Measurements from ENCODE around the gene FDCSP. TPM values are rescaled to one million over a fixed set of nuclear protein-coding genes. Genes with fewer than 3 reads are reported as not detected.

FDCSP gene
- total and polyA plus RNA-seq, 2 experiments from 2014 or later, result not detected

DNA sequence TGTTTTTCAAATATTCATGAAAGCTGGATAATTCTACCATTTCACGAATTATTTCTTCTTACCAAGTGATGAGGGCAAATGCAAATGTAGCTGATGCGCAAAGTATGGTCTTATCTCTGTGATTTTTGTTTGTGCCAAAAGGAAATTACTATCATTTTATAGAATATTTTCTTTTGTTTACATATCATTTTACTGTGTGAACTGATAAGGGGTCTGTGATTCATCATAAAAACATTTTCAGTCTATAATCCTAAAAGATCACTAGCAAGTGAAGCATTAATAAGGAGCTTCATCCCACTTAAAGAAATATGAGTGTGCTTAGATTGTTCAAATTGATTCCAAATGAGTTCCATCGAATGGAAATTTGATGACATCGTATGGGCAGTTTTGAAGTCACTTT is 17.2 kb downstream of the FDCSP start (continued):
- TF ChIP-seq, protein P1, sequence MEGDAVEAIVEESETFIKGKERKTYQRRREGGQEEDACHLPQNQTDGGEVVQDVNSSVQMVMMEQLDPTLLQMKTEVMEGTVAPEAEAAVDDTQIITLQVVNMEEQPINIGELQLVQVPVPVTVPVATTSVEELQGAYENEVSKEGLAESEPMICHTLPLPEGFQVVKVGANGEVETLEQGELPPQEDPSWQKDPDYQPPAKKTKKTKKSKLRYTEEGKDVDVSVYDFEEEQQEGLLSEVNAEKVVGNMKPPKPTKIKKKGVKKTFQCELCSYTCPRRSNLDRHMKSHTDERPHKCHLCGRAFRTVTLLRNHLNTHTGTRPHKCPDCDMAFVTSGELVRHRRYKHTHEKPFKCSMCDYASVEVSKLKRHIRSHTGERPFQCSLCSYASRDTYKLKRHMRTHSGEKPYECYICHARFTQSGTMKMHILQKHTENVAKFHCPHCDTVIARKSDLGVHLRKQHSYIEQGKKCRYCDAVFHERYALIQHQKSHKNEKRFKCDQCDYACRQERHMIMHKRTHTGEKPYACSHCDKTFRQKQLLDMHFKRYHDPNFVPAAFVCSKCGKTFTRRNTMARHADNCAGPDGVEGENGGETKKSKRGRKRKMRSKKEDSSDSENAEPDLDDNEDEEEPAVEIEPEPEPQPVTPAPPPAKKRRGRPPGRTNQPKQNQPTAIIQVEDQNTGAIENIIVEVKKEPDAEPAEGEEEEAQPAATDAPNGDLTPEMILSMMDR (conservative IDR thresholded peaks at IDR 0.05; ENCODE audit: low read depth in 2 of 2), result no peak
- TF ChIP-seq STAT1 (IDR thresholded peaks at IDR 0.05; ENCODE audit: unreplicated experiment) (no peak), EZH2 (IDR thresholded peaks at IDR 0.05; ENCODE audit: low read depth, unreplicated experiment) (no peak), CREB1 (CRISPR knock-in tag; IDR thresholded peaks at IDR 0.05; ENCODE audit: low read depth) (no peak)
- TF ChIP-seq, protein P2, sequence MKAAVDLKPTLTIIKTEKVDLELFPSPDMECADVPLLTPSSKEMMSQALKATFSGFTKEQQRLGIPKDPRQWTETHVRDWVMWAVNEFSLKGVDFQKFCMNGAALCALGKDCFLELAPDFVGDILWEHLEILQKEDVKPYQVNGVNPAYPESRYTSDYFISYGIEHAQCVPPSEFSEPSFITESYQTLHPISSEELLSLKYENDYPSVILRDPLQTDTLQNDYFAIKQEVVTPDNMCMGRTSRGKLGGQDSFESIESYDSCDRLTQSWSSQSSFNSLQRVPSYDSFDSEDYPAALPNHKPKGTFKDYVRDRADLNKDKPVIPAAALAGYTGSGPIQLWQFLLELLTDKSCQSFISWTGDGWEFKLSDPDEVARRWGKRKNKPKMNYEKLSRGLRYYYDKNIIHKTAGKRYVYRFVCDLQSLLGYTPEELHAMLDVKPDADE (IDR thresholded peaks at IDR 0.05), result no peak
- TF ChIP-seq, protein P3, sequence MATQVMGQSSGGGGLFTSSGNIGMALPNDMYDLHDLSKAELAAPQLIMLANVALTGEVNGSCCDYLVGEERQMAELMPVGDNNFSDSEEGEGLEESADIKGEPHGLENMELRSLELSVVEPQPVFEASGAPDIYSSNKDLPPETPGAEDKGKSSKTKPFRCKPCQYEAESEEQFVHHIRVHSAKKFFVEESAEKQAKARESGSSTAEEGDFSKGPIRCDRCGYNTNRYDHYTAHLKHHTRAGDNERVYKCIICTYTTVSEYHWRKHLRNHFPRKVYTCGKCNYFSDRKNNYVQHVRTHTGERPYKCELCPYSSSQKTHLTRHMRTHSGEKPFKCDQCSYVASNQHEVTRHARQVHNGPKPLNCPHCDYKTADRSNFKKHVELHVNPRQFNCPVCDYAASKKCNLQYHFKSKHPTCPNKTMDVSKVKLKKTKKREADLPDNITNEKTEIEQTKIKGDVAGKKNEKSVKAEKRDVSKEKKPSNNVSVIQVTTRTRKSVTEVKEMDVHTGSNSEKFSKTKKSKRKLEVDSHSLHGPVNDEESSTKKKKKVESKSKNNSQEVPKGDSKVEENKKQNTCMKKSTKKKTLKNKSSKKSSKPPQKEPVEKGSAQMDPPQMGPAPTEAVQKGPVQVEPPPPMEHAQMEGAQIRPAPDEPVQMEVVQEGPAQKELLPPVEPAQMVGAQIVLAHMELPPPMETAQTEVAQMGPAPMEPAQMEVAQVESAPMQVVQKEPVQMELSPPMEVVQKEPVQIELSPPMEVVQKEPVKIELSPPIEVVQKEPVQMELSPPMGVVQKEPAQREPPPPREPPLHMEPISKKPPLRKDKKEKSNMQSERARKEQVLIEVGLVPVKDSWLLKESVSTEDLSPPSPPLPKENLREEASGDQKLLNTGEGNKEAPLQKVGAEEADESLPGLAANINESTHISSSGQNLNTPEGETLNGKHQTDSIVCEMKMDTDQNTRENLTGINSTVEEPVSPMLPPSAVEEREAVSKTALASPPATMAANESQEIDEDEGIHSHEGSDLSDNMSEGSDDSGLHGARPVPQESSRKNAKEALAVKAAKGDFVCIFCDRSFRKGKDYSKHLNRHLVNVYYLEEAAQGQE (IDR thresholded peaks at IDR 0.05; ENCODE audit: unreplicated experiment), result no peak

DNA sequence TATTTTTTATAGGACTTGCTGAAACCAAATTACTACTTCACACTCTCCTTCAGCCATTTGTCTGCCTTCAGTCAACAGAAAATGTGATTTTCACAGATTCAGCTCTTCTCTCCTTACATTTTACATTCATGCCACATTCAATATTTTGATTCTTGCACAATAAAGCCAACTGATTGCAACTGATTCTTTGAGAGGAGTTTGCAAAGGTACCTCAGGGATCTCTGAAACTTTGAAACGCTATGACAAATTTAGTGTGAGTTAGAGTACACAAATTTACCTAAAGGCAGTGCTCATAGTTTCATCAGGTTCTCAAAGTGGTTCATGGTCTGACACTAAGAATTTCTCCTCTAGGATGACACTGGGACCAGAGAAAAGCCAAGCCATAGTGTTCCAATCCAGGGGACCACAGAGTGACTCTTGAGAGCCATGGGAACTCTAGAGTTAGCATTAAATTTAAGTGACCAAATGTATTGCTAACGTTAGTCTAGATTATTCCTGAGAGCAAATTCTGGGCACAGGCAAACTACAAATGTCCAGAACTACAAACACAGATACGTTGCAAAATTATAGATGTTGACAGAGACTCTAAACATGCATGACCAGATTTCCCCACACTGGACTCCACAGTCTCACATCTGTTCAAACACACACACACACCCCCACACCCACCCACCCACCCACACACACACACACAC is 25.5 kb downstream of the FDCSP start:
- H3K4me1 Mint-ChIP-seq, result no peaks in the 10 kb centered on the region
- H3K4me1 ChIP-seq (ENCODE audit: insufficient read depth), result no peaks in the 10 kb centered on the region
- H3K79me2 ChIP-seq (replicated peaks; ENCODE audit: insufficient read depth), result no peaks in the 10 kb centered on the region
- ATAC-seq (no peak), DNase-seq (ENCODE audit: low spot score) (no peak)
- no peak overlapping the region for H3K4me3 ChIP-seq
- H3K4me2 ChIP-seq, result no peak overlapping the region
- H3K9me2 ChIP-seq (ENCODE audit: insufficient read depth), result no peaks in the 10 kb centered on the region
- H3K9me3 Mint-ChIP-seq, result no peaks in the 10 kb centered on the region
- no peaks in the 10 kb centered on the region for H4K20me1 ChIP-seq (replicated peaks; ENCODE audit: insufficient read depth)
- no peaks in the 10 kb centered on the region for H3K36me3 Mint-ChIP-seq (ENCODE audit: low read depth)
- H3K27me3 ChIP-seq (ENCODE audit: insufficient read depth), result no peaks in the 10 kb centered on the region
- H2AFZ ChIP-seq, result no peak overlapping the region
- H3K27ac Mint-ChIP-seq, result no peak overlapping the region
- H3F3A ChIP-seq (replicated peaks; ENCODE audit: low read depth), result no peaks in the 10 kb centered on the region
- no peak overlapping the region for H3K27ac ChIP-seq (ENCODE audit: low read depth)
- H3K36me3 ChIP-seq (ENCODE audit: insufficient read depth), result no peaks in the 10 kb centered on the region
- no peak overlapping the region for H3K4me3 Mint-ChIP-seq
- no peaks in the 10 kb centered on the region for H3K27me3 Mint-ChIP-seq (ENCODE audit: insufficient read depth, low read depth, poor library complexity)
- TF ChIP-seq CREB1 (CRISPR knock-in tag; IDR thresholded peaks at IDR 0.05; ENCODE audit: low read depth), result no peak
- TF ChIP-seq, protein P1 (conservative IDR thresholded peaks at IDR 0.05; ENCODE audit: low read depth in 2 of 2), result no peak
- no peak for TF ChIP-seq ZNF331 (CRISPR knock-in tag; IDR thresholded peaks at IDR 0.05; ENCODE audit: low read depth)
- no peak for TF ChIP-seq JUNB (IDR thresholded peaks at IDR 0.05; ENCODE audit: unreplicated experiment)
- no peak for TF ChIP-seq EZH2phosphoT487 (IDR thresholded peaks at IDR 0.05; ENCODE audit: unreplicated experiment)
- TF ChIP-seq EZH2 (IDR thresholded peaks at IDR 0.05; ENCODE audit: low read depth, unreplicated experiment), result no peak
- TF ChIP-seq, protein P2 (IDR thresholded peaks at IDR 0.05), result no peak
